AG10803 (cell line): ENCODE results near the gene LEO1.

Source experiments
- DNase-seq: peaks from one replicate; pipeline ENCODE4 v3.0.0; 2010; ENCODE audit warnings: low read depth
- H3K4me3 ChIP-seq: 2 replicates; pipeline ENCODE4 v1.5.1; 2011; ENCODE audit warnings: mild to moderate bottlenecking, low read length, control low read depth
- TF ChIP-seq, protein P1 (sequence below): conservative IDR thresholded peaks from 2 replicates; pipeline ENCODE4 v1.5.1; 2011; ENCODE audit warnings: mild to moderate bottlenecking, low read length, control low read depth, inconsistent platforms

LEO1 gene

DNA sequence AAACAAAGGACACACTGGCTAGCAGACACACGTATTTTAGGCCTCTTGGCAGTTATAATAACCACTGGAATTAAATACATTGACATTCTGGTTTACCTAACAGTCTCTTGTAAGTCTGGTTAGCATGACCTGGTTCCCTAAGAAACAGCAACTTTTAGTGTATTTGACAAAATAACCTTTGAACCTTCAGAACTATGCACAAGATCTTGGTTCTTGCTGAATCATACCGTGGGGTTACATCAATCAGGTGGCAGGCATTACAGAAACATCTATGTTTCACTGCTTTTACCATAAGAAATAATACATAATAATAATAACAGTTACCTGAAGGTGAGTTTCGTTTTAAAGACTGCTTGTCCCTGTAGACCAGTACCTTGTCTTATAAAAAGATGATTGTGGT lies 18.8 kb downstream of the LEO1 start:
- no peak for DNase-seq
- TF ChIP-seq, protein P1, sequence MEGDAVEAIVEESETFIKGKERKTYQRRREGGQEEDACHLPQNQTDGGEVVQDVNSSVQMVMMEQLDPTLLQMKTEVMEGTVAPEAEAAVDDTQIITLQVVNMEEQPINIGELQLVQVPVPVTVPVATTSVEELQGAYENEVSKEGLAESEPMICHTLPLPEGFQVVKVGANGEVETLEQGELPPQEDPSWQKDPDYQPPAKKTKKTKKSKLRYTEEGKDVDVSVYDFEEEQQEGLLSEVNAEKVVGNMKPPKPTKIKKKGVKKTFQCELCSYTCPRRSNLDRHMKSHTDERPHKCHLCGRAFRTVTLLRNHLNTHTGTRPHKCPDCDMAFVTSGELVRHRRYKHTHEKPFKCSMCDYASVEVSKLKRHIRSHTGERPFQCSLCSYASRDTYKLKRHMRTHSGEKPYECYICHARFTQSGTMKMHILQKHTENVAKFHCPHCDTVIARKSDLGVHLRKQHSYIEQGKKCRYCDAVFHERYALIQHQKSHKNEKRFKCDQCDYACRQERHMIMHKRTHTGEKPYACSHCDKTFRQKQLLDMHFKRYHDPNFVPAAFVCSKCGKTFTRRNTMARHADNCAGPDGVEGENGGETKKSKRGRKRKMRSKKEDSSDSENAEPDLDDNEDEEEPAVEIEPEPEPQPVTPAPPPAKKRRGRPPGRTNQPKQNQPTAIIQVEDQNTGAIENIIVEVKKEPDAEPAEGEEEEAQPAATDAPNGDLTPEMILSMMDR, result no peak
- no peak overlapping the region for H3K4me3 ChIP-seq

DNA sequence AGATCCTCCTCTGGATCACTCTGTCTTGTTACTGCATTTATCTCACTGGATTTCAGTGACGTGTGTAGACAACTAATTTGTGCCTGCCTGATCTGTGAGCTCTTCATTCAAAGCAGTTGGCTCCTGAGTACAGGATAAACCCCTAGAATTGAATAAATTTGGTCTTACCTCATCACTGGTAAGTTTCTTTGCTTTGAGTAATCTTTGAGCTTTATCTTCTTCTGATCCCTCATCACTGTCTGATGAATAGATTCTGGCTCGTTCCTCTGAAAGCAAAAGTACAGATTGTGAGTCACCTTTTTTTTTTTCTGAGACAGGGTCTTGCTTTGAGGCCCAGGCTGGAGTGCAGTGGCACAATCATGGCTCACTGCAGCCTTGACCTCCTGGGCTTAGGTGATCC lies 24.5 kb downstream of the LEO1 start:
- TF ChIP-seq, protein P1, result no peak
- H3K4me3 ChIP-seq, result no peak overlapping the region
- DNase-seq, result no peak

DNA sequence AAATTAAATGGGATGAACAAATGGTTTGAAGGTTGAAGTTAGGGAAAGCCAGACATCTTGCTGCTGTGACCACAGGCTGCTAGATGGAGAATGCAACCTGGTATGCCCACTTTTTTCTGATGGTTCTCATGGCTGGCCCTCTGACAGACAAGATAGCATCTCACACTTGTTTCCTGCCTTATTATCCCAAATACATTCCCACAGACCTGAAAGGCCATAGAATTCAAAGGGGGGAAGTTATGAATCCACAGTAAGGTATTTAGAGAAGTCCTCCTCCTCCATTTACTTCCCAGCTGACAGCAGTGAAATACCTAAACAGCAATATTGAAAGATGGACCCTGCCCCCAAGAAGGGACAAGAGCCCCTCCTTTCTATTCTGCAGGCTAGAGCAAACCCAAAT lies 32.4 kb downstream of the LEO1 start:
- peak; percentile 9 for DNase-seq
- no peak overlapping the region for H3K4me3 ChIP-seq
- TF ChIP-seq, protein P1, result no peak

DNA sequence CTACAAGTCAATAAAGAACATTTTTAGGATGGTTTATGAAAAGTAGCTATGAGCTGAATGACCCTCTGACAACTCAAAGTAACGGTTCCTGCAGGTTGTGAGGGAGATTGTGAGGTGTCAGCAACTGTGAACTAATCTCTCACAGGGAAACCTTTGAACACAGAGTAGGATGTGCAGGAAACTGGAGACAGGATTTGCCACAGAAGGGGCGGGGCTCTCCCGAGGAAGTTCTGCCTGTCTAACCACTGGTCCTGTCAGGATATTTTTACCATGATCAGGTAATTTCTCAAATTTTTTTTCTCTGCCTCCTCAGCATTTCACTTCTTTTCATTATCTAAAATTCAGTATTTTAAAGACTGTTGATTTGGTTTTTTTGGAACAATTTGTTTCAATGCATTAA lies 33.3 kb downstream of the LEO1 start:
- no peak overlapping the region for H3K4me3 ChIP-seq
- DNase-seq, result no peak
- TF ChIP-seq, protein P1, result no peak

DNA sequence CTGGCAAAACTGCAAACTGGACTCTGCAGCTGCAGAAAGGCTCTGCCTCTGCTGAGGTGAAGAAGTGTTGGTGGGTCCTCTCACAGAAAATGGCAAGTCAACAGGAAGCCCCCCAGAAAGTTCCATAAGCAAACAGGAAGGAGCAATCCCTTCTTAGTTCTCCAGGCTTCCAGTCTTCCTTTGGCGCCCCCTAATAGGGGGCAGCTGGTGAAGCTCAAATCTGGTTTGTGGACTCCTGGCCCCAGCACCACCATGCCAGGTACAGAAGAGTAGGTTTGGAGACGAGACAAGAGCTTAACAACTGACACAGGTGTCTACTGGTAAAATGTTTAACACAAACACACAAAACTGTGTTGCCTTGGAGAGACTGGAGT lies 35.5 kb downstream of the LEO1 start:
- DNase-seq, result no peak
- H3K4me3 ChIP-seq, result no peak overlapping the region
- TF ChIP-seq, protein P1, result no peak

DNA sequence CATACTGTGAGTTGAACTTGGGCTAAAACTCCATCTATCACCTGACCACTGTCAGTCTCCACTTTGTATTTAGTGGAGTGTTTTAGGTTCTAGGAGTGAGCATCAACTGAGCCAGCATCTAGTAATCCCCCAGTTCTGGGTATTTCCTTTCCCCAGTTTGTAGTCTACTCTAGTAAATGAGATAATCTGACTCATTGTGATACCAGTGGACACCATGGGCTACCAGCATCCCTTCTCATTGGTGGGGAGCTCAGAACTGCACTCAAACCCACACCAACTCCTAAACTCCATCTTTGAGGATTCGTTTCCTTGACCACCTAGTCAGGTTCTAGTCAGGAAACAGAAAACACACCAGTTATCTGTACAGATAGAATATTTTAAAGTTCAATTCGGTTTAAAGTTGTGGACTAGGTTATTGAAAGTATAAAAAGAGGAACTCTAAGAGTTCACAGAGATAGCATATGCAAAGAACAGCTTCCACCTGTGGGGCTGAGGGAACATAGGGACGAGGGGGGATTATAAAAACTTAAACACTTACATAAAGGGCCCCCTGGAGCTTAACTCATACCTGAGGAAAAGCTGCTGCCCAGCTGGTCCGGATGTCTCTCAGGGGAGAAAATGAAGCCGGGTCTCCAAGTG lies 36.0 kb downstream of the LEO1 start:
- TF ChIP-seq, protein P1, result no peak
- H3K4me3 ChIP-seq, result no peak overlapping the region

DNA sequence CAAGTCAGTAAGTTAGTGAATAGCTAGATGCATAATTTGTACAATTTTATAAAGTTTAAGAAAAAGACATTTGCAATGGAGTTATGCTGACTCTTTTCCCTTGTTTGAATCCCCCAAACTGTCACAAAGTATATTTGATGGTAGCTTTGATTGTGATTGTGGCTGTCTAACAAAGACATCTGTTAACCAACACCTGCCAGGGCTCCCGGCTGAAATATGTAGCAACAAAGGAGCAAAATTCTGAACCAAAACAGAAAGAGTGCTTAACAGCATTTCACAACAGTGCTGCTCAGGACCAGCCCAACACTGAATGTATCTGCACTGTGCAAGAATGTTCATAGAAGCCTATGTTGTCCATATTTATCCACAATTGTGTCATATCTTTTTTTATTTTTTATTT lies 39.4 kb downstream of the LEO1 start:
- no peak for DNase-seq
- TF ChIP-seq, protein P1, result no peak
- no peak overlapping the region for H3K4me3 ChIP-seq

More for the DNA sequence above, 36.0 kb downstream of the LEO1 start:
- no peak for DNase-seq
